Tibial nerve (tissue), 4 donors: ENCODE measurements around the gene NPIPB2.

Experiments used
- CTCF ChIP-seq, 5 experiments: fragments of 200-600 bp in 3 of 5; fragments of 450-650 bp in 2 of 5; sonication (generic) in 3 of 5; IDR thresholded peaks; one replicate each; pipeline ENCODE4 v1.5.1; 2016 to 2019; ENCODE audit warnings: antibody characterized with exemption in 5 of 5, mild to moderate bottlenecking in 3 of 5, moderate library complexity in 2 of 5
- EP300 ChIP-seq, 2 donors: sonication (generic); formaldehyde crosslinking; IDR thresholded peaks; one replicate each; pipeline ENCODE4 v1.6.1; 2017; ENCODE audit warnings: antibody characterized with exemption in 2 of 2, mild to moderate bottlenecking in 1 of 2
- POLR2A ChIP-seq, 2 donors: fragments of 450-650 bp; IDR thresholded peaks; one replicate each; pipeline ENCODE4 v1.6.1; 2017; ENCODE audit warnings: antibody characterized with exemption in 2 of 2, mild to moderate bottlenecking in 2 of 2, moderate library complexity in 2 of 2

GRCh38 chr16:11988258-11988978 is 46.6 kb upstream of the NPIPB2 start:
- TF ChIP-seq CTCF (IDR thresholded peaks at IDR 0.05) (no peak), POLR2A (IDR thresholded peaks at IDR 0.05) (no peak), EP300 (IDR thresholded peaks at IDR 0.05) (no peak)
